A673 (cell line): ENCODE measurements around the gene MAST3.

Experiments used
- EZH2 ChIP-seq: fragments of 200-600 bp; sonication (generic); IDR thresholded peaks from 2 replicates; pipeline ENCODE4 v1.6.1; 2017; ENCODE audit warnings: borderline replicate concordance, low read depth, mild to moderate bottlenecking, mixed read lengths, antibody characterized with exemption, low read length; ENCODE audit not compliant: poor library complexity, severe bottlenecking
- TF ChIP-seq, protein P1 (sequence below): fragments of 300-800, 200-600 bp; sonication (generic); conservative IDR thresholded peaks from 2 replicates; pipeline ENCODE4 v1.5.1; 2017; ENCODE audit warnings: low read depth, mild to moderate bottlenecking, antibody characterized with exemption, low read length, moderate library complexity, mixed read lengths

DNA sequence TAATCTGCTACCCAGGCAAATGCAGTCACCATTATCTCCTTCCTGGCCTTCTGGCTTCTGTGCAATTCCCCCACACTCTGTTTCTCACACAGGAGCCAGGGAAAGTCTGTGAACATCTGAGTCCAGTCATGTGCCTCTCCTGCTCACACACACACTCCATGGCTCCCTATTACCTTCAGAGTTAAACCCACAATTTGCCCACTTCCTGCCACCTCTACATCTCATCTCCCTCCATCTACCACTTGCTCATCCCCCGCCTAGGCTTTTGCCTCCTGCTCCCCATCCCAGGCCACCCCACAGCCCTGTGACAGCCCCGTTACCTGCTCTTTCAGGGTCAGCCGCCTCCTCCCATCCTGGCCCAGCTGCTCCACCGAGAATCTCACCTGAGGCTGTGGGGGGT is 24.4 kb upstream of the MAST3 start:
- TF ChIP-seq, protein P1, sequence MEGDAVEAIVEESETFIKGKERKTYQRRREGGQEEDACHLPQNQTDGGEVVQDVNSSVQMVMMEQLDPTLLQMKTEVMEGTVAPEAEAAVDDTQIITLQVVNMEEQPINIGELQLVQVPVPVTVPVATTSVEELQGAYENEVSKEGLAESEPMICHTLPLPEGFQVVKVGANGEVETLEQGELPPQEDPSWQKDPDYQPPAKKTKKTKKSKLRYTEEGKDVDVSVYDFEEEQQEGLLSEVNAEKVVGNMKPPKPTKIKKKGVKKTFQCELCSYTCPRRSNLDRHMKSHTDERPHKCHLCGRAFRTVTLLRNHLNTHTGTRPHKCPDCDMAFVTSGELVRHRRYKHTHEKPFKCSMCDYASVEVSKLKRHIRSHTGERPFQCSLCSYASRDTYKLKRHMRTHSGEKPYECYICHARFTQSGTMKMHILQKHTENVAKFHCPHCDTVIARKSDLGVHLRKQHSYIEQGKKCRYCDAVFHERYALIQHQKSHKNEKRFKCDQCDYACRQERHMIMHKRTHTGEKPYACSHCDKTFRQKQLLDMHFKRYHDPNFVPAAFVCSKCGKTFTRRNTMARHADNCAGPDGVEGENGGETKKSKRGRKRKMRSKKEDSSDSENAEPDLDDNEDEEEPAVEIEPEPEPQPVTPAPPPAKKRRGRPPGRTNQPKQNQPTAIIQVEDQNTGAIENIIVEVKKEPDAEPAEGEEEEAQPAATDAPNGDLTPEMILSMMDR = no peak
- no peak for TF ChIP-seq EZH2
